Prostate gland (tissue), 2 donors: Measurements from ENCODE around the gene CD58. TPM values are rescaled to one million over a fixed set of nuclear protein-coding genes. Genes with fewer than 3 reads are reported as not detected.

Experiments used
- DNase-seq: peaks from one replicate; pipeline ENCODE4 v3.0.0-alpha.2; 2019; ENCODE audit warnings: low spot score
- H3K27ac ChIP-seq, 2 donors: fragments of 200-600 bp; sonication (generic); 2 replicates each; pipeline ENCODE4 v1.5.1; 2017 to 2019
- H3K27me3 ChIP-seq: fragments of 200-600 bp; sonication (generic); replicated peaks from 2 replicates; pipeline ENCODE4 v1.5.1; 2019; ENCODE audit not compliant: insufficient read depth
- H3K36me3 ChIP-seq, 2 donors: fragments of 200-600 bp; sonication (generic); 1 replicate in 1 of 2; 2 replicates in 1 of 2; pipeline versions ENCODE4 v1.5.1 to v1.8.1; 2017 to 2019
- H3K4me1 ChIP-seq: fragments of 200-600 bp; sonication (generic); replicated peaks from 2 replicates; pipeline ENCODE4 v1.5.1; 2019
- H3K4me3 ChIP-seq, 2 donors: fragments of 200-600 bp; sonication (generic); 2 replicates each; pipeline ENCODE4 v1.5.1; 2017 to 2019
- H3K9me3 ChIP-seq: fragments of 200-600 bp; sonication (generic); 2 replicates; pipeline ENCODE4 v1.5.1; 2017
- CTCF ChIP-seq, 4 experiments: fragments of 200-600 bp in 2 of 4; fragments of 450-650 bp in 2 of 4; sonication (generic) in 2 of 4; IDR thresholded peaks; 1 replicate in 3 of 4; 2 replicates in 1 of 4; pipeline ENCODE4 v1.5.1; 2016 to 2019; ENCODE audit warnings: antibody characterized with exemption in 4 of 4, mild to moderate bottlenecking in 2 of 4, moderate library complexity in 2 of 4
- POLR2A ChIP-seq: fragments of 450-650 bp; IDR thresholded peaks from one replicate; pipeline ENCODE4 v1.6.1; 2016; ENCODE audit warnings: antibody characterized with exemption, mild to moderate bottlenecking
- POLR2AphosphoS5 ChIP-seq: sonication (generic); formaldehyde crosslinking; IDR thresholded peaks from one replicate; pipeline ENCODE4 v1.6.1; 2017; ENCODE audit warnings: antibody characterized with exemption
- WGBS: methylation state at CpG from one replicate; pipeline ENCODE4 v1.1.5; 2018; 5-methylcytosine and 5-hydroxymethylcytosine counted together
- intact Hi-C: fragments of 100-400 bp; cut with DNase I; formaldehyde crosslinking; loops from one replicate; pipeline ENCODE4 v1.14.2; 2022
- total RNA-seq, 2 donors: library from RNA; depleted of rRNA; stranded (reverse); fragments of >200 nt; gene quantifications; one replicate each; pipeline ENCODE4 v1.1.0, GENCODE V29; 2016

Gene CD58
- total RNA-seq, 2 donors from 2014 or later = 10.4 to 13.7 TPM

DNA sequence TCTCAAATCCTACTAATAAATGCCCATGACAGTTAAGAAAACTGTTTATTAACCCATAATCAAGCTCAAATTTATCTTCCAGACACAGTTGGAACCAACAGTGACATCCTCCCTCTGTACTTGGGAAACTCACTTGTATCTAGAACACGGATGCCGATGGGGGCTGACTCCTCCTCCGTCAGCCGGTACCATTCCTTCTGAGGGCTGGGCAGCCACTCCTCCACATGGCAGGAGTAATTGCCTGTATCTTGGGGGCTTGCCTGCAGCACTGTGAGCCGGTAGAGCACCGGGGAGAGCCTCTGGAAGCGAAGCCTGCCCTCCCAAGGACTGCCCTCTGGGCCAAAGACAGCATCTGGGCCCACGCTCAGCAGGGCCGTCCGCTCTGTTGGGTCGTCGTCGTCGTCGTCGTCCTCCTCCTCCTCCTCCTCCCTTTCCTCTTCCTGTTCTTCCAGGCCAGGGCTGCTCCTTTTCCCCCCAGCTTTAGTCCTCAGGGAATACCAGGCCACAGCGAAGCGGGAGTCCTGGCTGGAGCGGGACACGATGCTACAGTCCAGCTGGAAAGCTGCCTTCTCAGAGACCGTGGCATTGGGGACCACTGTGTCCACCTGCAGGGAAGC lies 8.5 kb upstream of the CD58 start:
- H3K36me3 ChIP-seq = no peaks in the 10 kb centered on the region
- no peaks in the 10 kb centered on the region for H3K9me3 ChIP-seq
- TF ChIP-seq POLR2AphosphoS5 (no peak), CTCF (IDR thresholded peaks at IDR 0.05) (no peak), POLR2A (no peak)
- intact Hi-C loops = no loop called here
- peaks cover 4% of the 10 kb centered on the region for H3K4me1 ChIP-seq
- H3K27me3 ChIP-seq = no peaks in the 10 kb centered on the region
- no peak overlapping the region for H3K27ac ChIP-seq
- H3K4me3 ChIP-seq = no peak overlapping the region
- WGBS = 80% methylated on average over 21 of the region's 21 CpGs
- DNase-seq = no peak

GRCh38 chr1:116578581-116578980 lies 7.8 kb upstream of the CD58 start:
- H3K9me3 ChIP-seq = no peaks in the 10 kb centered on the region
- H3K4me3 ChIP-seq = no peak overlapping the region
- DNase-seq = no peak
- no peak overlapping the region for H3K27ac ChIP-seq
- H3K36me3 ChIP-seq = no peaks in the 10 kb centered on the region
- intact Hi-C loops = no loop called here
- peaks cover 4% of the 10 kb centered on the region for H3K4me1 ChIP-seq
- H3K27me3 ChIP-seq = no peaks in the 10 kb centered on the region
- TF ChIP-seq CTCF (IDR thresholded peaks at IDR 0.05) (no peak), POLR2AphosphoS5 (no peak), POLR2A (no peak)
- WGBS = 97% methylated on average over 1 of the region's 1 CpG

GRCh38 chr1:116577759-116578314 lies 7.0 kb upstream of the CD58 start:
- Histone ChIP-seq H3K27ac (no peak overlapping the region), H3K27me3 (no peaks in the 10 kb centered on the region), H3K4me1 (peaks cover 4% of the 10 kb centered on the region), H3K4me3 (no peak overlapping the region), H3K36me3 (no peaks in the 10 kb centered on the region), H3K9me3 (no peaks in the 10 kb centered on the region)
- intact Hi-C loops = no loop called here
- TF ChIP-seq POLR2AphosphoS5 (no peak), CTCF (IDR thresholded peaks at IDR 0.05) (no peak), POLR2A (no peak)
- DNase-seq = no peak
- 81% methylated on average over 5 of the region's 5 CpGs for WGBS

- no peaks in the 10 kb centered on the region for H3K36me3 ChIP-seq
- intact Hi-C loops = loop anchor here (2.0 to 5.0 kb wide), 2 partner anchors 93 to 480 kb away; partner anchors contain the start of gene IGSF3
- TF ChIP-seq CTCF (IDR thresholded peaks at IDR 0.05) (peak; percentile 28 to 85 (median 75)), POLR2A (no peak), POLR2AphosphoS5 (peak; percentile 53)
- H3K4me3 ChIP-seq = no peak overlapping the region
- peak; percentile 61 for DNase-seq
- no peaks in the 10 kb centered on the region for H3K4me1 ChIP-seq
- no peaks in the 10 kb centered on the region for H3K9me3 ChIP-seq
- 31% methylated on average over 11 of the region's 11 CpGs for WGBS
- H3K27ac ChIP-seq = no peak overlapping the region
- H3K27me3 ChIP-seq = no peaks in the 10 kb centered on the region
Measured at GRCh38 chr1:116574581-116575291, 3.9 kb upstream of the CD58 start.
